H1 (cell line): ENCODE measurements around the gene USP30. TPM values are rescaled to one million over a fixed set of nuclear protein-coding genes. Genes with fewer than 3 reads are reported as not detected.

Source experiments
- BRCA1 ChIP-seq: IDR thresholded peaks from 2 replicates; pipeline ENCODE4 v1.6.1; 2012; ENCODE audit warnings: low read depth, low read length, improper control_type of control experiment
- GABPA ChIP-seq: IDR thresholded peaks from 2 replicates; pipeline ENCODE4 v1.6.1; 2011; ENCODE audit warnings: mild to moderate bottlenecking, low read length, moderate library complexity, borderline replicate concordance; ENCODE audit not compliant: insufficient read depth
- GTF2F1 ChIP-seq: IDR thresholded peaks from 2 replicates; pipeline ENCODE4 v1.6.1; 2012; ENCODE audit warnings: low read depth, low read length, improper control_type of control experiment, borderline replicate concordance
- HDAC2 ChIP-seq, 2 experiments: fragments of 300-600 bp in 1 of 2; sonication (generic) in 1 of 2; IDR thresholded peaks; 2 replicates each; pipeline ENCODE4 v1.6.1; 2011 to 2012; ENCODE audit warnings: low read depth in 2 of 2, low read length in 2 of 2, mild to moderate bottlenecking in 2 of 2, moderate library complexity in 2 of 2, borderline replicate concordance in 1 of 2, inconsistent platforms in 1 of 2
- KDM1A ChIP-seq: fragments of 200-600, 300-600 bp; sonication (generic); IDR thresholded peaks from 2 replicates; pipeline ENCODE4 v1.7.1; 2016; ENCODE audit warnings: mild to moderate bottlenecking, low read length, borderline replicate concordance
- PHF8 ChIP-seq: fragments of 200-600 bp; sonication (generic); conservative IDR thresholded peaks from 2 replicates; pipeline ENCODE4 v1.7.1; 2012; ENCODE audit warnings: low read depth, mild to moderate bottlenecking, inconsistent platforms, low read length, moderate library complexity
- RAD21 ChIP-seq, 2 experiments: IDR thresholded peaks in 1 of 2; conservative IDR thresholded peaks in 1 of 2; 2 replicates each; pipeline ENCODE4 v1.6.1; 2011; ENCODE audit warnings: low read depth in 2 of 2, low read length in 2 of 2, improper control_type of control experiment in 1 of 2, inconsistent platforms in 1 of 2, mild to moderate bottlenecking in 1 of 2, moderate library complexity in 1 of 2
- TBP ChIP-seq: IDR thresholded peaks from 2 replicates; pipeline ENCODE4 v1.6.1; 2011; ENCODE audit warnings: low read depth, low read length, improper control_type of control experiment
- ZNF274 ChIP-seq: IDR thresholded peaks from 2 replicates; pipeline ENCODE4 v1.7.0; 2012; ENCODE audit warnings: low read length, borderline replicate concordance; ENCODE audit errors: extremely low read depth
- polyA plus RNA-seq, 7 experiments: library from polyadenylated mRNA; depleted of rRNA in 3 of 7; stranded (reverse) in 5 of 7; unstranded in 2 of 7; fragments of >200 nt in 5 of 7; fragments of 200-250 nt in 2 of 7; gene quantifications; 1 replicate in 5 of 7; 2 replicates in 1 of 7; 4 replicates in 1 of 7; pipeline versions ENCODE4 v1.2.1 to v1.2.3, GENCODE V29; 2011 to 2013; ENCODE audit warnings: missing spikeins in 2 of 7, mixed read lengths in 2 of 7
- total RNA-seq: library from RNA; stranded (reverse); fragmentation: NEBNext Ultra II Directional; extraction: Animal tissue kit (Norgen Biotek cat#: 25700); gene quantifications from 2 replicates; pipeline ENCODE4 v1.2.1, GENCODE V29; 2021
- TF ChIP-seq, protein P1 (sequence below): IDR thresholded peaks from 2 replicates; pipeline ENCODE4 v1.6.1; 2011; ENCODE audit warnings: low read depth, mild to moderate bottlenecking, low read length; ENCODE audit not compliant: insufficient read depth

Gene USP30
- total and polyA plus RNA-seq, 2 of the 8 experiments (the other 6 are each of a cell fraction or from before 2014, with no cell fraction given) = 7.0 to 12.2 TPM

DNA sequence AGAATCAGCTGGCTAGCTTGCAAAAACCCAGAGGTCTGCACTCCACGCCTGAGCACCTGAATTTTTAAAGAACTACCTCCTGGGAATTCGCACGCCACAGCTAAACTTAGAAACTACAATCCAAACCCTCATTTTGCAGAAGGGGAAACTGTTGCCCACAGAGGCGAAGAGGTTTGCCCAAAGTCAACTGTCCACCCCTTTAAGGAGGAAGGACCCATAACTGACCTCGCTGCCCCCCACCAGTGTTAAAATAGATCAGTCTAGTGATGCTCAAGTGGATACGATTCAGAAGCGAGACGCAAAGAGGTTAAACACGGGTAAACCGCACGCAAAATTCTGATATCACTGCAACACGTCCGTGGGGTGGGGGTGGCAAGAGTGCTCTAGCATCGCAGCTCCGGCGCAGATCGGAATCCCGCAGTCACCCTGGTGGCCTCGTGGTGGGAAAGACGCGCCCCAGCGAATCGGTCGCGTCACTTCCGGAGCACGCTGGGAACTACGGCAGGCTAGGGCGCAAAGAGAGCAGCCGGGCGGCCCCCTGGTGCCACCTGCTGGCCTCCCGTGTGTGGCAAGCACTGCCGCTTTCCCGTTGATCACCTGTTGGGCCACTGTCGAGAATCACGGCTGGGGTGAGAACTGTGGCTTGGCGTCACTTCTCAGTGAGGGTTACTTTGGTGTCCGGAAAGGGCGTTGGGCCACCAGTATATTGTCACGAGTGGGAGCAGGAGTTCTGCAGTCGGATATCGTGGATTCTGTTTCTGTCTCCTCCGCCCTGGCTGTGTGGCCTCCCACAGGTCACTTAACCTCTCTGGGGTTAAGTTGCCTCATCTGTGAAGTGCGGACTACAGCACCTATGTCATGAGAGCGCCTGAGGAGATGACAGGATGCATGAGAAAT lies 40.9 kb downstream of the USP30 start, which contains the start of gene ALKBH2 (continued):
- TF ChIP-seq, protein P1, sequence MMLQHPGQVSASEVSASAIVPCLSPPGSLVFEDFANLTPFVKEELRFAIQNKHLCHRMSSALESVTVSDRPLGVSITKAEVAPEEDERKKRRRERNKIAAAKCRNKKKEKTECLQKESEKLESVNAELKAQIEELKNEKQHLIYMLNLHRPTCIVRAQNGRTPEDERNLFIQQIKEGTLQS = 0 out of 2 replicates have a peak, but pooled peaks have one; percentile 4
- TF ChIP-seq RAD21 (IDR thresholded peaks at IDR 0.05 in 1 of 2, conservative IDR thresholded peaks at IDR 0.05 in 1 of 2; ENCODE audit: low read depth in 2 of 2, low read length in 2 of 2) (peak; percentile 96 to 97), KDM1A (peak; percentile 85), GTF2F1 (0 out of 2 replicates have a peak, but pooled peaks have one; percentile 72), HDAC2 (IDR thresholded peaks at IDR 0.05; ENCODE audit: borderline replicate concordance in 1 of 2, low read depth in 2 of 2, low read length in 2 of 2) (peak; percentile 34 to 84; a peak in 1 of 4 replicates), ZNF274 (no peak), BRCA1 (peak; percentile 83), TBP (peak; percentile 79; the same call in 1 of the 2 replicates), PHF8 (peak; percentile 56), GABPA (peak; percentile 87)
